ENCODE data around the gene PLEKHG2.

DNA sequence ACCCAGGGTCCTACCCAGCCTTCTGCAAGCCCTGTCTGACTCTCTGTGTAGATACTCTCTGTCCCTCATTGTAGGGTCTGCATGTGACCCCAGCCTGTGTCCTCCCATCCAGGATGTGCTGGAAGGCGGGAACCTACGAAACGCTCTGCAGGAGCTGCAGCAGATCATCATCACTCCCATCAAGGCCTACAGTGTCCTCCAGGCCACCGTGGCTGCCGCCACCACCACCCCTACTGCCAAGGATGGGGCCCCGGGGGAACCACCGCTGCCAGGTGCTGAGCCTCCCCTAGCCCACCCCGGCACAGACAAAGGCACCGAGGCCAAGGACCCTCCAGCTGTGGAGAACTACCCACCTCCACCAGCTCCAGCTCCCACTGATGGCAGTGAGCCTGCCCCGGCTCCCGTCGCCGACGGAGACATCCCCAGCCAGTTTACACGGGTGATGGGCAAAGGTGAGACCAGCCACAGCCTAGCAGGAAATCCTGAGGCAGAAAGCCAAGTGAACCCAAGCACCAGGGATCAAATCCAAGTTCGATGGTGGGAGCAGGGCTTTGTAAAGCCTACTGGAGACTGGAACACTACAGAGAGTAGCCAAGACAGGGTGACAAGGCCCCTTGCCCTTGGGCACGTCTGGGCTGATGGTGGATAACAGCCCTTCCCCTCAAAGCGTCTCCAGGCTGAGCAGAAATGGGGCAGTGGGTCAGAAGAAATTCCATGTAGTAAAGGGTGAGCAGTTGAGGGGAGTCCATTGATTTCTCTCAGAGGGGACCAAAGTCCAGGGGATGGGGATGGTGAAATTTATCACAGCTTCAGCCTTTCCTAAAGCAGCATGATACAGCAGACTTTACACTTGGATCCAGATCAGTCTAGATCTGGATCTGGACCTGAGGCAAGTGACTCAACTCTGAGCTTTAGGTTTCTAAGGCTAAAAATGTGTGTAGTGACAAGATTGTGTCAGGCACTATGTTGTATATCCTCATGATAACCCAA lies 34.8 kb upstream of the PLEKHG2 start:
- TF ChIP-seq, protein P1, sequence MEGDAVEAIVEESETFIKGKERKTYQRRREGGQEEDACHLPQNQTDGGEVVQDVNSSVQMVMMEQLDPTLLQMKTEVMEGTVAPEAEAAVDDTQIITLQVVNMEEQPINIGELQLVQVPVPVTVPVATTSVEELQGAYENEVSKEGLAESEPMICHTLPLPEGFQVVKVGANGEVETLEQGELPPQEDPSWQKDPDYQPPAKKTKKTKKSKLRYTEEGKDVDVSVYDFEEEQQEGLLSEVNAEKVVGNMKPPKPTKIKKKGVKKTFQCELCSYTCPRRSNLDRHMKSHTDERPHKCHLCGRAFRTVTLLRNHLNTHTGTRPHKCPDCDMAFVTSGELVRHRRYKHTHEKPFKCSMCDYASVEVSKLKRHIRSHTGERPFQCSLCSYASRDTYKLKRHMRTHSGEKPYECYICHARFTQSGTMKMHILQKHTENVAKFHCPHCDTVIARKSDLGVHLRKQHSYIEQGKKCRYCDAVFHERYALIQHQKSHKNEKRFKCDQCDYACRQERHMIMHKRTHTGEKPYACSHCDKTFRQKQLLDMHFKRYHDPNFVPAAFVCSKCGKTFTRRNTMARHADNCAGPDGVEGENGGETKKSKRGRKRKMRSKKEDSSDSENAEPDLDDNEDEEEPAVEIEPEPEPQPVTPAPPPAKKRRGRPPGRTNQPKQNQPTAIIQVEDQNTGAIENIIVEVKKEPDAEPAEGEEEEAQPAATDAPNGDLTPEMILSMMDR (IDR thresholded peaks at IDR 0.05; ENCODE audit: poor library complexity): no peak
- no peak for TF ChIP-seq EZH2phosphoT487 (IDR thresholded peaks at IDR 0.05; ENCODE audit: low read depth, severe bottlenecking, unreplicated experiment)
